ENCODE measurements around the gene ESCO1. TPM values are rescaled to one million over a fixed set of nuclear protein-coding genes. Genes with fewer than 3 reads are reported as not detected.
A peak's percentile ranks its signal among the peaks of the same experiment; 100 is the strongest.

The ESCO1 gene
- total and polyA plus RNA-seq, 2 of the 4 experiments (the other 2 are of a cell fraction): 3.1 to 4.5 TPM

- peak; percentile 9 for DNase-seq
- Histone ChIP-seq H4K91ac (ENCODE audit: insufficient read depth, low read depth, low read length) (peak overlapping the region; percentile 82), H3K27me3 (ENCODE audit: control insufficient read depth, insufficient read depth, low read length) (no peaks in the 10 kb centered on the region), H2AFZ (replicated peaks; ENCODE audit: low read length, poor library complexity) (peak overlapping the region; percentile 98), H3K27ac (ENCODE audit: insufficient read depth, low read length) (peak overlapping the region; percentile 90), H3K4me1 (ENCODE audit: control insufficient read depth, insufficient read depth, low read length) (0 out of 2 replicates have a peak, but pooled peaks cover 2% of the 10 kb centered on the region), H2AK5ac (ENCODE audit: low read depth, low read length) (peak overlapping the region; percentile 65), H3K4me3 (ENCODE audit: insufficient read depth, low read depth, low read length) (peak overlapping the region; percentile 81), H2BK15ac (ENCODE audit: low read depth, low read length) (no peak overlapping the region), H3K79me1 (ENCODE audit: low read depth in 1 of 2, low read length in 2 of 2) (peaks cover 7 to 24% of the 10 kb centered on the region in 2 experiments), H3K9ac (ENCODE audit: low read depth, low read length) (peak overlapping the region; percentile 92), H2BK20ac (ENCODE audit: low read depth, low read length) (no peak overlapping the region), H3K18ac (ENCODE audit: low read depth, low read length) (peak overlapping the region; percentile 66), H2AK9ac (replicated peaks; ENCODE audit: low read depth, low read length, poor library complexity) (peak overlapping the region; percentile 91), H3K4ac (ENCODE audit: low read depth, low read length) (peak overlapping the region; percentile 86), H3K56ac (ENCODE audit: extremely low read depth, insufficient read depth, low read length) (peak overlapping the region; percentile 63; the same call in 1 of the 2 replicates), H2BK120ac (ENCODE audit: low read depth, low read length) (peak overlapping the region; percentile 44; the same call in 1 of the 2 replicates), H4K5ac (ENCODE audit: low read depth, low read length) (peak overlapping the region; percentile 70), H3K9me1 (ENCODE audit: insufficient read depth, low read length) (no peaks in the 10 kb centered on the region), H3K36me3 (ENCODE audit: control insufficient read depth, insufficient read depth, low read length) (no peaks in the 10 kb centered on the region), H2BK5ac (ENCODE audit: low read depth, low read length, poor library complexity, severe bottlenecking) (peak overlapping the region; percentile 82), H3K4me2 (ENCODE audit: low read depth, low read length) (peak overlapping the region; percentile 91), H3K14ac (replicated peaks; ENCODE audit: low read depth, low read length) (peak overlapping the region; percentile 93), H3K9me3 (ENCODE audit: control insufficient read depth, insufficient read depth, low read length) (no peaks in the 10 kb centered on the region), H4K20me1 (ENCODE audit: insufficient read depth, low read length) (no peaks in the 10 kb centered on the region), H3K23ac (ENCODE audit: low read depth, low read length) (peak overlapping the region; percentile 95), H4K8ac (ENCODE audit: low read depth in 2 of 2, low read length in 2 of 2) (peak overlapping the region; percentile 58 to 91)
- dilution Hi-C loops (cut with HindIII; ENCODE audit: low sequenced_read_pairs, unreplicated experiment) (no loop called here), in situ Hi-C loops (cut with MboI; ENCODE audit: low sequenced_read_pairs) (no loop called here), intact Hi-C loops (cut with micrococcal nuclease) (loop anchor here (1.0 to 5.0 kb wide), 2 partner anchors 111 to 403 kb away; no protein-coding TSS in a partner anchor)
- BruUV-seq (replicated peaks): no TSS peak
- ATAC-seq (ENCODE audit: low read depth): peak; percentile 56
- no peak for TF ChIP-seq ELK1 (IDR thresholded peaks at IDR 0.05; ENCODE audit: borderline replicate concordance, low read depth, low read length)
- TF ChIP-seq MXI1 (IDR thresholded peaks at IDR 0.05; ENCODE audit: borderline replicate concordance, low read depth, low read length): 0 out of 2 replicates have a peak, but pooled peaks have one; percentile 27
- TF ChIP-seq CTCF (conservative IDR thresholded peaks at IDR 0.05; ENCODE audit: low read depth, low read length): 0 out of 2 replicates have a peak, but pooled peaks have one; percentile 4
- TF ChIP-seq MAZ (IDR thresholded peaks at IDR 0.05; ENCODE audit: borderline replicate concordance, low read depth, low read length): no peak
- POLR2A ChIA-PET (ENCODE audit: unreplicated experiment): no interaction called here
- CTCF ChIA-PET: interaction anchor here (0.6 to 2.0 kb wide), 11 partner anchors 10 to 194 kb away, joined by 3 to 14 read pairs (median 4); partner anchors contain the start of gene SNRPD1
- WGBS, 2 experiments (ENCODE audit: extremely low coverage in 2 of 2, insufficient read length in 1 of 2): 3% methylated on average over 15 of the region's 67 CpGs; no CpG with 5 or more reads in 1 of the 2 experiments
Observed at GRCh38 chr18:21599585-21600525, 649 bp downstream of the ESCO1 start.

All from IMR-90 (cell line).